T-helper 1 cell treated with Interleukin-12 subunit alpha and Interleukin-12 subunit beta and Interleukin-4 antibody, amounts not matched to agents 30 μg/mL and 1 μg/mL, for 36 hours (primary cell): ENCODE data around the gene NPAS2.

ENCODE experiments used
- H3K27ac Mint-ChIP-seq: one replicate; pipeline ENCODE4 v1.8.0; 2021; ENCODE audit warnings: mild to moderate bottlenecking, mixed read lengths
- H3K27me3 Mint-ChIP-seq: one replicate; pipeline ENCODE4 v1.8.0; 2021; ENCODE audit warnings: low read depth, mixed read lengths
- H3K36me3 Mint-ChIP-seq: one replicate; pipeline ENCODE4 v1.8.0; 2021; ENCODE audit warnings: low read depth, mixed read lengths
- H3K4me1 Mint-ChIP-seq: one replicate; pipeline ENCODE4 v1.8.0; 2021; ENCODE audit warnings: low read depth, mixed read lengths
- H3K4me3 Mint-ChIP-seq: one replicate; pipeline ENCODE4 v1.8.0; 2021; ENCODE audit warnings: mild to moderate bottlenecking, moderate library complexity, mixed read lengths
- H3K9me3 Mint-ChIP-seq: one replicate; pipeline ENCODE4 v1.8.0; 2021; ENCODE audit warnings: mixed read lengths

Gene NPAS2

GRCh38 chr2:100809506-100809905, 10.4 kb upstream of the NPAS2 start:
- Mint-ChIP-seq H3K9me3 (no peaks in the 10 kb centered on the region), H3K4me1 (peaks cover 19% of the 10 kb centered on the region), H3K36me3 (peaks cover 2% of the 10 kb centered on the region), H3K4me3 (no peak overlapping the region), H3K27me3 (peaks cover 9% of the 10 kb centered on the region), H3K27ac (no peak overlapping the region)

- H3K9me3 Mint-ChIP-seq, result no peaks in the 10 kb centered on the region
- peaks cover 19% of the 10 kb centered on the region for H3K4me1 Mint-ChIP-seq
Measured at GRCh38 chr2:100810603-100811145, 9.3 kb upstream of the NPAS2 start.

GRCh38 chr2:100812116-100812515, 7.8 kb upstream of the NPAS2 start:
- Mint-ChIP-seq H3K27ac (peak overlapping the region; percentile 58), H3K4me3 (no peak overlapping the region), H3K9me3 (no peaks in the 10 kb centered on the region), H3K27me3 (peaks cover 9% of the 10 kb centered on the region), H3K36me3 (peaks cover 2% of the 10 kb centered on the region), H3K4me1 (peaks cover 19% of the 10 kb centered on the region)

More at GRCh38 chr2:100810603-100811145, 9.3 kb upstream of the NPAS2 start:
- H3K27me3 Mint-ChIP-seq, result peaks cover 6% of the 10 kb centered on the region
- no peak overlapping the region for H3K4me3 Mint-ChIP-seq
- H3K36me3 Mint-ChIP-seq, result peaks cover 2% of the 10 kb centered on the region
- H3K27ac Mint-ChIP-seq, result no peak overlapping the region

- Mint-ChIP-seq H3K27me3 (peaks cover 13% of the 10 kb centered on the region), H3K9me3 (no peaks in the 10 kb centered on the region), H3K4me1 (peaks cover 19% of the 10 kb centered on the region), H3K36me3 (peaks cover 2% of the 10 kb centered on the region), H3K27ac (peak overlapping the region; percentile 58), H3K4me3 (no peak overlapping the region)
Measured at GRCh38 chr2:100812573-100812972, 7.4 kb upstream of the NPAS2 start.

- Mint-ChIP-seq H3K4me1 (peaks cover 19% of the 10 kb centered on the region), H3K4me3 (no peak overlapping the region), H3K27me3 (peaks cover 22% of the 10 kb centered on the region), H3K36me3 (peaks cover 2% of the 10 kb centered on the region), H3K27ac (no peak overlapping the region), H3K9me3 (no peaks in the 10 kb centered on the region)
Measured at GRCh38 chr2:100813527-100813926, 6.4 kb upstream of the NPAS2 start.

- Mint-ChIP-seq H3K36me3 (peaks cover 2% of the 10 kb centered on the region), H3K9me3 (no peaks in the 10 kb centered on the region), H3K4me3 (no peak overlapping the region), H3K4me1 (peaks cover 21% of the 10 kb centered on the region), H3K27ac (peak overlapping the region; percentile 17), H3K27me3 (peaks cover 25% of the 10 kb centered on the region)
Measured at GRCh38 chr2:100814043-100814442, 5.9 kb upstream of the NPAS2 start.

- no peak overlapping the region for H3K4me3 Mint-ChIP-seq
- H3K27ac Mint-ChIP-seq, result no peak overlapping the region
- H3K36me3 Mint-ChIP-seq, result peaks cover 2% of the 10 kb centered on the region
Measured at GRCh38 chr2:100814453-100814852, 5.5 kb upstream of the NPAS2 start.

GRCh38 chr2:100817388-100817985, 2.5 kb upstream of the NPAS2 start:
- Mint-ChIP-seq H3K36me3 (no peaks in the 10 kb centered on the region), H3K4me3 (no peak overlapping the region), H3K4me1 (peaks cover 15% of the 10 kb centered on the region), H3K27me3 (peaks cover 41% of the 10 kb centered on the region), H3K9me3 (no peaks in the 10 kb centered on the region), H3K27ac (no peak overlapping the region)

More at GRCh38 chr2:100814453-100814852, 5.5 kb upstream of the NPAS2 start:
- H3K27me3 Mint-ChIP-seq, result peaks cover 29% of the 10 kb centered on the region
- H3K9me3 Mint-ChIP-seq, result no peaks in the 10 kb centered on the region
- peaks cover 21% of the 10 kb centered on the region for H3K4me1 Mint-ChIP-seq

- Mint-ChIP-seq H3K9me3 (no peaks in the 10 kb centered on the region), H3K27me3 (peaks cover 48% of the 10 kb centered on the region), H3K4me3 (peak overlapping the region; percentile 16), H3K4me1 (peaks cover 12% of the 10 kb centered on the region), H3K27ac (no peak overlapping the region), H3K36me3 (no peaks in the 10 kb centered on the region)
Measured at GRCh38 chr2:100818003-100818605, 1.8 kb upstream of the NPAS2 start.

GRCh38 chr2:100818606-100819369, 1.2 kb upstream of the NPAS2 start:
- peak overlapping the region; percentile 63 for H3K4me3 Mint-ChIP-seq
- H3K27ac Mint-ChIP-seq, result no peak overlapping the region
- no peaks in the 10 kb centered on the region for H3K36me3 Mint-ChIP-seq
- H3K9me3 Mint-ChIP-seq, result no peaks in the 10 kb centered on the region
- H3K4me1 Mint-ChIP-seq, result peaks cover 6% of the 10 kb centered on the region
- H3K27me3 Mint-ChIP-seq, result peaks cover 54% of the 10 kb centered on the region

- peaks cover 56% of the 10 kb centered on the region for H3K27me3 Mint-ChIP-seq
Measured at GRCh38 chr2:100820273-100820522, 259 bp downstream of the NPAS2 start.

GRCh38 chr2:100820523-100821254, 750 bp downstream of the NPAS2 start:
- Mint-ChIP-seq H3K4me3 (peak overlapping the region; percentile 35), H3K4me1 (peaks cover 2% of the 10 kb centered on the region), H3K9me3 (no peaks in the 10 kb centered on the region), H3K36me3 (no peaks in the 10 kb centered on the region), H3K27me3 (peaks cover 56% of the 10 kb centered on the region), H3K27ac (no peak overlapping the region)

More at GRCh38 chr2:100820273-100820522, 259 bp downstream of the NPAS2 start:
- Mint-ChIP-seq H3K4me3 (no peak overlapping the region), H3K9me3 (no peaks in the 10 kb centered on the region), H3K27ac (no peak overlapping the region), H3K4me1 (peaks cover 2% of the 10 kb centered on the region), H3K36me3 (no peaks in the 10 kb centered on the region)

GRCh38 chr2:100821255-100821910, 1.4 kb downstream of the NPAS2 start:
- H3K36me3 Mint-ChIP-seq, result no peaks in the 10 kb centered on the region
- peaks cover 2% of the 10 kb centered on the region for H3K4me1 Mint-ChIP-seq
- peaks cover 56% of the 10 kb centered on the region for H3K27me3 Mint-ChIP-seq
- H3K27ac Mint-ChIP-seq, result no peak overlapping the region
- no peaks in the 10 kb centered on the region for H3K9me3 Mint-ChIP-seq
- H3K4me3 Mint-ChIP-seq, result peak overlapping the region; percentile 45

- peaks cover 2% of the 10 kb centered on the region for H3K4me1 Mint-ChIP-seq
- peak overlapping the region; percentile 45 for H3K4me3 Mint-ChIP-seq
- H3K27me3 Mint-ChIP-seq, result peaks cover 54% of the 10 kb centered on the region
- no peaks in the 10 kb centered on the region for H3K9me3 Mint-ChIP-seq
- H3K27ac Mint-ChIP-seq, result no peak overlapping the region
- no peaks in the 10 kb centered on the region for H3K36me3 Mint-ChIP-seq
Measured at GRCh38 chr2:100821911-100822265, 1.9 kb downstream of the NPAS2 start.
